Sigmoid colon (tissue), 4 donors: ENCODE data around the gene TBRG1.

Experiments used
- EP300 ChIP-seq, 4 donors: sonication (generic); formaldehyde crosslinking; IDR thresholded peaks; one replicate each; pipeline ENCODE4 v1.6.1; 2017; ENCODE audit warnings: antibody characterized with exemption in 4 of 4
- POLR2A ChIP-seq, 2 donors: fragments of 450-650 bp; IDR thresholded peaks; one replicate each; pipeline ENCODE4 v1.6.1; 2016; ENCODE audit warnings: antibody characterized with exemption in 2 of 2, mild to moderate bottlenecking in 2 of 2, moderate library complexity in 2 of 2
- TF ChIP-seq, protein P1 (sequence below), 4 experiments: fragments of 450-650 bp in 3 of 4; fragments of 200-600 bp in 1 of 4; IDR thresholded peaks; one replicate each; pipeline ENCODE4 v1.5.1; 2016 to 2019; ENCODE audit warnings: antibody characterized with exemption in 4 of 4, mild to moderate bottlenecking in 3 of 4, moderate library complexity in 2 of 4

GRCh38 chr11:124627546-124627945 is 4.9 kb downstream of the TBRG1 start:
- TF ChIP-seq, protein P1, sequence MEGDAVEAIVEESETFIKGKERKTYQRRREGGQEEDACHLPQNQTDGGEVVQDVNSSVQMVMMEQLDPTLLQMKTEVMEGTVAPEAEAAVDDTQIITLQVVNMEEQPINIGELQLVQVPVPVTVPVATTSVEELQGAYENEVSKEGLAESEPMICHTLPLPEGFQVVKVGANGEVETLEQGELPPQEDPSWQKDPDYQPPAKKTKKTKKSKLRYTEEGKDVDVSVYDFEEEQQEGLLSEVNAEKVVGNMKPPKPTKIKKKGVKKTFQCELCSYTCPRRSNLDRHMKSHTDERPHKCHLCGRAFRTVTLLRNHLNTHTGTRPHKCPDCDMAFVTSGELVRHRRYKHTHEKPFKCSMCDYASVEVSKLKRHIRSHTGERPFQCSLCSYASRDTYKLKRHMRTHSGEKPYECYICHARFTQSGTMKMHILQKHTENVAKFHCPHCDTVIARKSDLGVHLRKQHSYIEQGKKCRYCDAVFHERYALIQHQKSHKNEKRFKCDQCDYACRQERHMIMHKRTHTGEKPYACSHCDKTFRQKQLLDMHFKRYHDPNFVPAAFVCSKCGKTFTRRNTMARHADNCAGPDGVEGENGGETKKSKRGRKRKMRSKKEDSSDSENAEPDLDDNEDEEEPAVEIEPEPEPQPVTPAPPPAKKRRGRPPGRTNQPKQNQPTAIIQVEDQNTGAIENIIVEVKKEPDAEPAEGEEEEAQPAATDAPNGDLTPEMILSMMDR (IDR thresholded peaks at IDR 0.05): no peak
- TF ChIP-seq POLR2A (IDR thresholded peaks at IDR 0.05) (no peak), EP300 (IDR thresholded peaks at IDR 0.05) (no peak)
